IPS-NIHi7 (cell line): ENCODE measurements around the gene DIS3L2.

Source experiments
- DNase-seq: peaks from one replicate; pipeline ENCODE4 v3.0.0; 2012; ENCODE audit warnings: mixed read lengths; ENCODE audit errors: extremely low spot score

The DIS3L2 gene

GRCh38 chr2:232228332-232228731, 266.8 kb downstream of the DIS3L2 start:
- no peak for DNase-seq

- DNase-seq = peak; percentile 24
These were observed 267.7 kb downstream of the DIS3L2 start for GRCh38 chr2:232228971-232229894.

- DNase-seq = no peak
These were observed 268.4 kb downstream of the DIS3L2 start for GRCh38 chr2:232229911-232230310.

GRCh38 chr2:232230560-232230959, 269.0 kb downstream of the DIS3L2 start:
- DNase-seq = peak; percentile 69

GRCh38 chr2:232231554-232231953, 270.0 kb downstream of the DIS3L2 start:
- DNase-seq = peak; percentile 48

- DNase-seq = no peak
These were observed 271.4 kb downstream of the DIS3L2 start for GRCh38 chr2:232232915-232233314.

- DNase-seq = no peak
These were observed 273.6 kb downstream of the DIS3L2 start for GRCh38 chr2:232234922-232235615.

- peak; percentile 37 for DNase-seq
These were observed 274.2 kb downstream of the DIS3L2 start for GRCh38 chr2:232235716-232236115.

- DNase-seq = no peak
These were observed 274.7 kb downstream of the DIS3L2 start for GRCh38 chr2:232236200-232236599.

GRCh38 chr2:232237464-232237863, 276.0 kb downstream of the DIS3L2 start:
- no peak for DNase-seq

GRCh38 chr2:232238108-232238507, 276.6 kb downstream of the DIS3L2 start:
- no peak for DNase-seq

- DNase-seq = no peak
These were observed 277.1 kb downstream of the DIS3L2 start for GRCh38 chr2:232238596-232238995.

GRCh38 chr2:232239951-232240681, 278.6 kb downstream of the DIS3L2 start:
- no peak for DNase-seq

- no peak for DNase-seq
These were observed 279.4 kb downstream of the DIS3L2 start for GRCh38 chr2:232240906-232241305.

GRCh38 chr2:232242316-232242715, 280.8 kb downstream of the DIS3L2 start:
- no peak for DNase-seq

GRCh38 chr2:232245111-232245510, 283.6 kb downstream of the DIS3L2 start:
- DNase-seq = no peak

GRCh38 chr2:232246245-232246644, 284.7 kb downstream of the DIS3L2 start:
- no peak for DNase-seq

GRCh38 chr2:232249096-232249495, 287.6 kb downstream of the DIS3L2 start:
- DNase-seq = no peak

- no peak for DNase-seq
These were observed 289.0 kb downstream of the DIS3L2 start for GRCh38 chr2:232250246-232251175.

- DNase-seq = no peak
These were observed 293.5 kb downstream of the DIS3L2 start for GRCh38 chr2:232255033-232255432.

GRCh38 chr2:232260075-232260474, 298.6 kb downstream of the DIS3L2 start:
- DNase-seq = no peak
